GM19395 (cell line): ENCODE data around the gene MMP28.

ENCODE experiments used
- ATAC-seq: cut with Tn5 transposase; IDR thresholded peaks from one replicate; pipeline ENCODE4 v1.9.1; 2021; ENCODE audit warnings: mild to moderate bottlenecking, moderate library complexity; ENCODE audit not compliant: unreplicated experiment

Gene MMP28

GRCh38 chr17:35745246-35745645 is 50.2 kb downstream of the MMP28 start:
- no peak for ATAC-seq

- no peak for ATAC-seq
Observed at GRCh38 chr17:35744830-35745229, 50.6 kb downstream of the MMP28 start.

GRCh38 chr17:35743626-35744328 is 51.7 kb downstream of the MMP28 start:
- ATAC-seq: no peak

GRCh38 chr17:35742896-35743477 is 52.5 kb downstream of the MMP28 start:
- ATAC-seq: no peak

GRCh38 chr17:35742496-35742895 is 52.9 kb downstream of the MMP28 start:
- no peak for ATAC-seq

GRCh38 chr17:35740997-35741931 is 54.2 kb downstream of the MMP28 start:
- ATAC-seq: no peak

- ATAC-seq: no peak
Observed at GRCh38 chr17:35740216-35740615, 55.2 kb downstream of the MMP28 start.

- no peak for ATAC-seq
Observed at GRCh38 chr17:35738519-35739133, 56.8 kb downstream of the MMP28 start.

- no peak for ATAC-seq
Observed at GRCh38 chr17:35736236-35736635, 59.2 kb downstream of the MMP28 start.

GRCh38 chr17:35735036-35735805 is 60.2 kb downstream of the MMP28 start:
- ATAC-seq: no peak

- ATAC-seq: no peak
Observed at GRCh38 chr17:35734396-35734795, 61.0 kb downstream of the MMP28 start.

- ATAC-seq: no peak
Observed at GRCh38 chr17:35733366-35733765, 62.1 kb downstream of the MMP28 start.

GRCh38 chr17:35732806-35733136 is 62.7 kb downstream of the MMP28 start:
- no peak for ATAC-seq

- no peak for ATAC-seq
Observed at GRCh38 chr17:35731917-35732805, 63.3 kb downstream of the MMP28 start.

- no peak for ATAC-seq
Observed at GRCh38 chr17:35731239-35731916, 64.1 kb downstream of the MMP28 start, which contains the start of gene RASL10B. Gene RASL10B (plus strand): TSS chr17:35731639. CDS start chr17:35735185, 3,546 bp downstream.

- ATAC-seq: no peak
Observed at GRCh38 chr17:35730400-35731005, 64.9 kb downstream of the MMP28 start.

GRCh38 chr17:35729405-35729833 is 66.0 kb downstream of the MMP28 start:
- ATAC-seq: no peak

GRCh38 chr17:35728551-35728950 is 66.9 kb downstream of the MMP28 start:
- no peak for ATAC-seq
